Smooth muscle cell (in vitro differentiated cells): Measurements from ENCODE around the gene RCL1. TPM values are rescaled to one million over a fixed set of nuclear protein-coding genes. Genes with fewer than 3 reads are reported as not detected.

Experiments
- DNase-seq: peaks from one replicate; lab custom pipeline; 2025; ENCODE audit not compliant: unreplicated experiment; lab: John Stamatoyannopoulos, UW
- H2AFZ ChIP-seq: fragments of 200-600 bp; sonication (generic); 2 replicates; pipeline ENCODE4 v1.6.0; 2016; ENCODE audit warnings: antibody characterized with exemption, low read depth, mild to moderate bottlenecking
- H3F3A ChIP-seq: fragments of 200-600 bp; sonication (generic); 2 replicates; pipeline ENCODE4 v1.6.0; 2017; ENCODE audit warnings: antibody characterized with exemption, low read depth
- H3K27ac ChIP-seq: fragments of 200-600 bp; sonication (generic); 2 replicates; pipeline ENCODE4 v1.5.1; 2016; ENCODE audit warnings: low read depth, mild to moderate bottlenecking
- H3K27me3 ChIP-seq: fragments of 200-600 bp; sonication (generic); 2 replicates; pipeline ENCODE4 v1.6.1; 2016; ENCODE audit warnings: low read depth, mild to moderate bottlenecking
- H3K36me3 ChIP-seq: fragments of 200-600 bp; sonication (generic); 2 replicates; pipeline ENCODE4 v1.5.1; 2016; ENCODE audit warnings: low read depth
- H3K4me1 ChIP-seq: fragments of 200-600 bp; sonication (generic); 2 replicates; pipeline ENCODE4 v1.5.1; 2016; ENCODE audit warnings: low read depth
- H3K4me2 ChIP-seq: fragments of 200-600 bp; sonication (generic); 2 replicates; pipeline ENCODE4 v1.6.0; 2016; ENCODE audit warnings: mild to moderate bottlenecking
- H3K4me3 ChIP-seq: fragments of 200-600 bp; sonication (generic); 2 replicates; pipeline ENCODE4 v1.5.1; 2016; ENCODE audit warnings: mild to moderate bottlenecking
- H3K79me2 ChIP-seq: fragments of 200-600 bp; sonication (generic); 2 replicates; pipeline ENCODE4 v1.6.0; 2016; ENCODE audit warnings: low read depth, mild to moderate bottlenecking
- H3K9ac ChIP-seq: fragments of 200-600 bp; sonication (generic); 2 replicates; pipeline ENCODE4 v1.6.0; 2016; ENCODE audit warnings: low read depth
- H3K9me3 ChIP-seq: fragments of 200-600 bp; sonication (generic); replicated peaks from 2 replicates; pipeline ENCODE4 v1.5.1; 2016; ENCODE audit warnings: low read depth
- H4K20me1 ChIP-seq: fragments of 200-600 bp; sonication (generic); 2 replicates; pipeline ENCODE4 v1.6.0; 2016; ENCODE audit warnings: low read depth
- CTCF ChIP-seq: fragments of 200-600 bp; sonication (generic); IDR thresholded peaks from 2 replicates; pipeline ENCODE4 v1.5.1; 2017; ENCODE audit warnings: borderline replicate concordance, mild to moderate bottlenecking, antibody characterized with exemption; ENCODE audit not compliant: insufficient read depth, poor library complexity, severe bottlenecking
- WGBS: methylation state at CpG from one replicate; pipeline ENCODE4 v1.1.7; 2016; ENCODE audit warnings: low lambda C conversion rate; 5-methylcytosine and 5-hydroxymethylcytosine counted together
- polyA plus RNA-seq: library from polyadenylated mRNA; unstranded; fragments of >200 nt; fragmentation: Nextera tagmentation; extraction: Ambion mirVana; gene quantifications from 2 replicates; pipeline ENCODE4 v1.2.1, GENCODE V29; 2016
- total RNA-seq: library from RNA; depleted of rRNA; stranded (reverse); fragments of >200 nt; gene quantifications from 2 replicates; pipeline ENCODE4 v1.2.3, GENCODE V29; 2014

The RCL1 gene
- total and polyA plus RNA-seq, 2 experiments from 2014 or later = 7.9 to 11.1 TPM

- no peaks in the 10 kb centered on the region for H3F3A ChIP-seq
- H3K27me3 ChIP-seq = no peaks in the 10 kb centered on the region
- H4K20me1 ChIP-seq = peaks cover 7% of the 10 kb centered on the region
- H3K9me3 ChIP-seq = no peaks in the 10 kb centered on the region
- no peak for TF ChIP-seq CTCF
- DNase-seq = no peak
- no peak overlapping the region for H3K4me3 ChIP-seq
- H3K27ac ChIP-seq = no peak overlapping the region
- H2AFZ ChIP-seq = no peak overlapping the region
- peaks cover 19% of the 10 kb centered on the region for H3K79me2 ChIP-seq
- no peaks in the 10 kb centered on the region for H3K4me1 ChIP-seq
- H3K36me3 ChIP-seq = no peaks in the 10 kb centered on the region
- H3K4me2 ChIP-seq = no peak overlapping the region
- H3K9ac ChIP-seq = no peak overlapping the region
Observed at GRCh38 chr9:4822057-4822456, 29.3 kb downstream of the RCL1 start.

GRCh38 chr9:4826417-4827166 lies 33.8 kb downstream of the RCL1 start:
- no peak for DNase-seq
- no peak overlapping the region for H3K4me3 ChIP-seq
- WGBS = 94% methylated on average over 7 of the region's 7 CpGs

GRCh38 chr9:4827224-4827623 lies 34.5 kb downstream of the RCL1 start:
- H2AFZ ChIP-seq = no peak overlapping the region
- H3K4me2 ChIP-seq = no peak overlapping the region
- no peaks in the 10 kb centered on the region for H3F3A ChIP-seq
- peaks cover 12% of the 10 kb centered on the region for H3K79me2 ChIP-seq
- H3K9ac ChIP-seq = no peak overlapping the region
- H3K27ac ChIP-seq = no peak overlapping the region
- no peak for DNase-seq
- no peak overlapping the region for H3K4me3 ChIP-seq
- H3K27me3 ChIP-seq = no peaks in the 10 kb centered on the region
- no peaks in the 10 kb centered on the region for H3K9me3 ChIP-seq
- peaks cover 1% of the 10 kb centered on the region for H4K20me1 ChIP-seq
- no peaks in the 10 kb centered on the region for H3K4me1 ChIP-seq
- TF ChIP-seq CTCF = no peak
- H3K36me3 ChIP-seq = no peaks in the 10 kb centered on the region
- WGBS = 95% methylated on average over 2 of the region's 2 CpGs

More at GRCh38 chr9:4826417-4827166, 33.8 kb downstream of the RCL1 start:
- H3K79me2 ChIP-seq = peaks cover 12% of the 10 kb centered on the region
- H2AFZ ChIP-seq = no peak overlapping the region
- H3K36me3 ChIP-seq = no peaks in the 10 kb centered on the region
- no peak overlapping the region for H3K27ac ChIP-seq
- H3K9me3 ChIP-seq = no peaks in the 10 kb centered on the region
- no peaks in the 10 kb centered on the region for H3F3A ChIP-seq
- peaks cover 7% of the 10 kb centered on the region for H4K20me1 ChIP-seq
- H3K4me1 ChIP-seq = no peaks in the 10 kb centered on the region
- no peaks in the 10 kb centered on the region for H3K27me3 ChIP-seq
- H3K4me2 ChIP-seq = no peak overlapping the region
- no peak overlapping the region for H3K9ac ChIP-seq
- TF ChIP-seq CTCF = no peak

- H3F3A ChIP-seq = no peaks in the 10 kb centered on the region
- H4K20me1 ChIP-seq = no peaks in the 10 kb centered on the region
- TF ChIP-seq CTCF = no peak
- WGBS = 18% methylated on average over 2 of the region's 2 CpGs
- H3K27ac ChIP-seq = peak overlapping the region; percentile 75
- no peak overlapping the region for H3K4me3 ChIP-seq
- no peaks in the 10 kb centered on the region for H3K9me3 ChIP-seq
- H3K36me3 ChIP-seq = no peaks in the 10 kb centered on the region
- H3K27me3 ChIP-seq = no peaks in the 10 kb centered on the region
- H3K9ac ChIP-seq = no peak overlapping the region
- DNase-seq = no peak
- H2AFZ ChIP-seq = no peak overlapping the region
- H3K79me2 ChIP-seq = peaks cover 5% of the 10 kb centered on the region
- H3K4me1 ChIP-seq = peaks cover 5% of the 10 kb centered on the region
- H3K4me2 ChIP-seq = peak overlapping the region; percentile 51
Observed at GRCh38 chr9:4828761-4829160, 36.0 kb downstream of the RCL1 start.
